K562 (cell line): ENCODE results near the gene FOXF2. TPM values are rescaled to one million over a fixed set of nuclear protein-coding genes. Genes with fewer than 3 reads are reported as not detected.

Experiments used
- CHD2 ChIP-seq: IDR thresholded peaks from 2 replicates; pipeline ENCODE4 v1.6.1; 2011; ENCODE audit warnings: low read depth, low read length
- E2F3 ChIP-seq: fragments of 250-450 bp; sonication (Bioruptor Pico); IDR thresholded peaks from 2 replicates; pipeline ENCODE4 v1.4.0; 2020; ENCODE audit warnings: mild to moderate bottlenecking
- NR3C1 ChIP-seq: sonication (generic); formaldehyde crosslinking; IDR thresholded peaks from 2 replicates; pipeline ENCODE4 v1.8.1; 2022; ENCODE audit warnings: missing genetic modification reagents
- POLR2G ChIP-seq: fragments of 200-400 bp; formaldehyde crosslinking; IDR thresholded peaks from 2 replicates; pipeline ENCODE4 v1.6.1; 2017; ENCODE audit warnings: low read depth, mild to moderate bottlenecking, antibody characterized with exemption, low read length, moderate library complexity
- polyA plus RNA-seq, 8 experiments: library from polyadenylated mRNA; depleted of rRNA in 4 of 8; stranded (reverse) in 5 of 8; unstranded in 3 of 8; fragments of >200 nt; fragmentation: Nextera tagmentation in 2 of 8; fragmentation: Illumina TruSeq in 1 of 8; extraction: Ambion mirVana in 2 of 8; extraction: Trizol in 1 of 8; gene quantifications; 2 replicates each; pipeline versions ENCODE4 v1.2.1 to v1.2.3, GENCODE V29; 2011 to 2014; ENCODE audit warnings: inconsistent platforms in 1 of 8, missing spikeins in 1 of 8
- total RNA-seq, 7 experiments: library from RNA; depleted of rRNA in 6 of 7; stranded (reverse); fragments of >200 nt in 6 of 7; fragmentation: Illumina TruSeq in 2 of 7; extraction: Trizol in 2 of 7; gene quantifications; 2 replicates each; pipeline versions ENCODE4 v1.2.1 to v1.2.3, GENCODE V29; 2011 to 2021; ENCODE audit warnings: low replicate concordance in 1 of 7
- TF ChIP-seq, protein P1 (sequence below): fragments of 200-600 bp; sonication (generic); IDR thresholded peaks from one replicate; pipeline ENCODE4 v1.6.1; 2012; ENCODE audit warnings: mild to moderate bottlenecking, low read depth, low read length, inconsistent platforms

The FOXF2 gene
- total and polyA plus RNA-seq, 9 of the 15 experiments (the other 6 are each of a cell fraction or from before 2014, with no cell fraction given): not detected

DNA sequence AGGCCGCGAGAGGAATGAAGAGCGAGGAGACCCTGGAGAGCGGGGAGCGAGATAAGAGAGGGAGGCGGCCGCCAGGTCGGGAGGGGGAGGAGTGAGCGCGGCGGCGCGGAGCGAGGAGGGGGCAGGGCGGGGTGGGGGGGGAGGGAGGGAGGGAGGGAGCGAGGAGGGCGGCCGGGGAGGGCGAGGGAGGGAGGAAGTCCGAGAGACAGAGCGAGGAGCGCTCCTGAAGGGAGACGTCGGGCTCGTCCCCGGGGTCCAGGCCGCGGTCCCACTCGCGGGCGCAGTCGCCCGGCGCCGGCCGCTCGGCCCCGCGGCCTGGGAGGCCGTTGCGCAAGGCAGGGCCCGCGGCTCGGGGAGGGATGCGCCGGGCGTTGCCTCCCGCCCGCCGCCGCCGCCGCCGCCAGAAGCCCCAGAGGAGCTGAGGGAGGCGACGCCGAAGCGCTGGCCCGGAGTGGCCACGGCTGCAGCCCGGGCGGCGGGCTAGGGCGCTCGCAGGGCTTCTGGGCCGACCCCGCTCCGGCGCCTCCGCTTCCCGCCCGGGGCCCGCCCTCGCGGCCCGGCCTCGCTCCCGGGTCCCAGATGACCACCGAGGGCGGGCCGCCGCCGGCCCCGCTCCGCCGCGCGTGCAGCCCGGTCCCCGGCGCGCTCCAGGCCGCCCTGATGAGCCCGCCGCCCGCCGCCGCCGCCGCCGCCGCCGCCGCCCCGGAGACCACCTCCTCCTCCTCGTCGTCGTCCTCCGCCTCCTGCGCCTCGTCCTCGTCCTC is at the start of gene FOXF2 (continued):
- TF ChIP-seq, protein P1, sequence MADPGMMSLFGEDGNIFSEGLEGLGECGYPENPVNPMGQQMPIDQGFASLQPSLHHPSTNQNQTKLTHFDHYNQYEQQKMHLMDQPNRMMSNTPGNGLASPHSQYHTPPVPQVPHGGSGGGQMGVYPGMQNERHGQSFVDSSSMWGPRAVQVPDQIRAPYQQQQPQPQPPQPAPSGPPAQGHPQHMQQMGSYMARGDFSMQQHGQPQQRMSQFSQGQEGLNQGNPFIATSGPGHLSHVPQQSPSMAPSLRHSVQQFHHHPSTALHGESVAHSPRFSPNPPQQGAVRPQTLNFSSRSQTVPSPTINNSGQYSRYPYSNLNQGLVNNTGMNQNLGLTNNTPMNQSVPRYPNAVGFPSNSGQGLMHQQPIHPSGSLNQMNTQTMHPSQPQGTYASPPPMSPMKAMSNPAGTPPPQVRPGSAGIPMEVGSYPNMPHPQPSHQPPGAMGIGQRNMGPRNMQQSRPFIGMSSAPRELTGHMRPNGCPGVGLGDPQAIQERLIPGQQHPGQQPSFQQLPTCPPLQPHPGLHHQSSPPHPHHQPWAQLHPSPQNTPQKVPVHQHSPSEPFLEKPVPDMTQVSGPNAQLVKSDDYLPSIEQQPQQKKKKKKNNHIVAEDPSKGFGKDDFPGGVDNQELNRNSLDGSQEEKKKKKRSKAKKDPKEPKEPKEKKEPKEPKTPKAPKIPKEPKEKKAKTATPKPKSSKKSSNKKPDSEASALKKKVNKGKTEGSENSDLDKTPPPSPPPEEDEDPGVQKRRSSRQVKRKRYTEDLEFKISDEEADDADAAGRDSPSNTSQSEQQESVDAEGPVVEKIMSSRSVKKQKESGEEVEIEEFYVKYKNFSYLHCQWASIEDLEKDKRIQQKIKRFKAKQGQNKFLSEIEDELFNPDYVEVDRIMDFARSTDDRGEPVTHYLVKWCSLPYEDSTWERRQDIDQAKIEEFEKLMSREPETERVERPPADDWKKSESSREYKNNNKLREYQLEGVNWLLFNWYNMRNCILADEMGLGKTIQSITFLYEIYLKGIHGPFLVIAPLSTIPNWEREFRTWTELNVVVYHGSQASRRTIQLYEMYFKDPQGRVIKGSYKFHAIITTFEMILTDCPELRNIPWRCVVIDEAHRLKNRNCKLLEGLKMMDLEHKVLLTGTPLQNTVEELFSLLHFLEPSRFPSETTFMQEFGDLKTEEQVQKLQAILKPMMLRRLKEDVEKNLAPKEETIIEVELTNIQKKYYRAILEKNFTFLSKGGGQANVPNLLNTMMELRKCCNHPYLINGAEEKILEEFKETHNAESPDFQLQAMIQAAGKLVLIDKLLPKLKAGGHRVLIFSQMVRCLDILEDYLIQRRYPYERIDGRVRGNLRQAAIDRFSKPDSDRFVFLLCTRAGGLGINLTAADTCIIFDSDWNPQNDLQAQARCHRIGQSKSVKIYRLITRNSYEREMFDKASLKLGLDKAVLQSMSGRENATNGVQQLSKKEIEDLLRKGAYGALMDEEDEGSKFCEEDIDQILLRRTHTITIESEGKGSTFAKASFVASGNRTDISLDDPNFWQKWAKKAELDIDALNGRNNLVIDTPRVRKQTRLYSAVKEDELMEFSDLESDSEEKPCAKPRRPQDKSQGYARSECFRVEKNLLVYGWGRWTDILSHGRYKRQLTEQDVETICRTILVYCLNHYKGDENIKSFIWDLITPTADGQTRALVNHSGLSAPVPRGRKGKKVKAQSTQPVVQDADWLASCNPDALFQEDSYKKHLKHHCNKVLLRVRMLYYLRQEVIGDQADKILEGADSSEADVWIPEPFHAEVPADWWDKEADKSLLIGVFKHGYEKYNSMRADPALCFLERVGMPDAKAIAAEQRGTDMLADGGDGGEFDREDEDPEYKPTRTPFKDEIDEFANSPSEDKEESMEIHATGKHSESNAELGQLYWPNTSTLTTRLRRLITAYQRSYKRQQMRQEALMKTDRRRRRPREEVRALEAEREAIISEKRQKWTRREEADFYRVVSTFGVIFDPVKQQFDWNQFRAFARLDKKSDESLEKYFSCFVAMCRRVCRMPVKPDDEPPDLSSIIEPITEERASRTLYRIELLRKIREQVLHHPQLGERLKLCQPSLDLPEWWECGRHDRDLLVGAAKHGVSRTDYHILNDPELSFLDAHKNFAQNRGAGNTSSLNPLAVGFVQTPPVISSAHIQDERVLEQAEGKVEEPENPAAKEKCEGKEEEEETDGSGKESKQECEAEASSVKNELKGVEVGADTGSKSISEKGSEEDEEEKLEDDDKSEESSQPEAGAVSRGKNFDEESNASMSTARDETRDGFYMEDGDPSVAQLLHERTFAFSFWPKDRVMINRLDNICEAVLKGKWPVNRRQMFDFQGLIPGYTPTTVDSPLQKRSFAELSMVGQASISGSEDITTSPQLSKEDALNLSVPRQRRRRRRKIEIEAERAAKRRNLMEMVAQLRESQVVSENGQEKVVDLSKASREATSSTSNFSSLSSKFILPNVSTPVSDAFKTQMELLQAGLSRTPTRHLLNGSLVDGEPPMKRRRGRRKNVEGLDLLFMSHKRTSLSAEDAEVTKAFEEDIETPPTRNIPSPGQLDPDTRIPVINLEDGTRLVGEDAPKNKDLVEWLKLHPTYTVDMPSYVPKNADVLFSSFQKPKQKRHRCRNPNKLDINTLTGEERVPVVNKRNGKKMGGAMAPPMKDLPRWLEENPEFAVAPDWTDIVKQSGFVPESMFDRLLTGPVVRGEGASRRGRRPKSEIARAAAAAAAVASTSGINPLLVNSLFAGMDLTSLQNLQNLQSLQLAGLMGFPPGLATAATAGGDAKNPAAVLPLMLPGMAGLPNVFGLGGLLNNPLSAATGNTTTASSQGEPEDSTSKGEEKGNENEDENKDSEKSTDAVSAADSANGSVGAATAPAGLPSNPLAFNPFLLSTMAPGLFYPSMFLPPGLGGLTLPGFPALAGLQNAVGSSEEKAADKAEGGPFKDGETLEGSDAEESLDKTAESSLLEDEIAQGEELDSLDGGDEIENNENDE: no peak
- no peak for TF ChIP-seq E2F3 (CRISPR knock-in tag)
- TF ChIP-seq NR3C1: no peak
- no peak for TF ChIP-seq CHD2
- no peak for TF ChIP-seq POLR2G
